LNCaP clone FGC (cell line): ENCODE results near the gene SMIM41.

Experiments
- DNase-seq: peaks from one replicate; pipeline ENCODE4 v3.0.0-alpha.2; 2011; ENCODE audit warnings: low read depth
- H3K4me3 ChIP-seq: 2 replicates; pipeline ENCODE4 v1.5.1; 2011; ENCODE audit warnings: mild to moderate bottlenecking, low read depth, low read length, control low read depth
- TF ChIP-seq, protein P1 (sequence below): IDR thresholded peaks from 2 replicates; pipeline ENCODE4 v1.5.1; 2012; ENCODE audit warnings: mild to moderate bottlenecking; ENCODE audit not compliant: control insufficient read depth, insufficient read depth; ENCODE audit errors: extremely low read depth

The SMIM41 gene

GRCh38 chr12:52050116-52050757 lies 29.3 kb upstream of the SMIM41 start:
- TF ChIP-seq, protein P1, sequence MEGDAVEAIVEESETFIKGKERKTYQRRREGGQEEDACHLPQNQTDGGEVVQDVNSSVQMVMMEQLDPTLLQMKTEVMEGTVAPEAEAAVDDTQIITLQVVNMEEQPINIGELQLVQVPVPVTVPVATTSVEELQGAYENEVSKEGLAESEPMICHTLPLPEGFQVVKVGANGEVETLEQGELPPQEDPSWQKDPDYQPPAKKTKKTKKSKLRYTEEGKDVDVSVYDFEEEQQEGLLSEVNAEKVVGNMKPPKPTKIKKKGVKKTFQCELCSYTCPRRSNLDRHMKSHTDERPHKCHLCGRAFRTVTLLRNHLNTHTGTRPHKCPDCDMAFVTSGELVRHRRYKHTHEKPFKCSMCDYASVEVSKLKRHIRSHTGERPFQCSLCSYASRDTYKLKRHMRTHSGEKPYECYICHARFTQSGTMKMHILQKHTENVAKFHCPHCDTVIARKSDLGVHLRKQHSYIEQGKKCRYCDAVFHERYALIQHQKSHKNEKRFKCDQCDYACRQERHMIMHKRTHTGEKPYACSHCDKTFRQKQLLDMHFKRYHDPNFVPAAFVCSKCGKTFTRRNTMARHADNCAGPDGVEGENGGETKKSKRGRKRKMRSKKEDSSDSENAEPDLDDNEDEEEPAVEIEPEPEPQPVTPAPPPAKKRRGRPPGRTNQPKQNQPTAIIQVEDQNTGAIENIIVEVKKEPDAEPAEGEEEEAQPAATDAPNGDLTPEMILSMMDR = no peak
- no peak for DNase-seq
- peak overlapping the region; percentile 83 for H3K4me3 ChIP-seq

DNA sequence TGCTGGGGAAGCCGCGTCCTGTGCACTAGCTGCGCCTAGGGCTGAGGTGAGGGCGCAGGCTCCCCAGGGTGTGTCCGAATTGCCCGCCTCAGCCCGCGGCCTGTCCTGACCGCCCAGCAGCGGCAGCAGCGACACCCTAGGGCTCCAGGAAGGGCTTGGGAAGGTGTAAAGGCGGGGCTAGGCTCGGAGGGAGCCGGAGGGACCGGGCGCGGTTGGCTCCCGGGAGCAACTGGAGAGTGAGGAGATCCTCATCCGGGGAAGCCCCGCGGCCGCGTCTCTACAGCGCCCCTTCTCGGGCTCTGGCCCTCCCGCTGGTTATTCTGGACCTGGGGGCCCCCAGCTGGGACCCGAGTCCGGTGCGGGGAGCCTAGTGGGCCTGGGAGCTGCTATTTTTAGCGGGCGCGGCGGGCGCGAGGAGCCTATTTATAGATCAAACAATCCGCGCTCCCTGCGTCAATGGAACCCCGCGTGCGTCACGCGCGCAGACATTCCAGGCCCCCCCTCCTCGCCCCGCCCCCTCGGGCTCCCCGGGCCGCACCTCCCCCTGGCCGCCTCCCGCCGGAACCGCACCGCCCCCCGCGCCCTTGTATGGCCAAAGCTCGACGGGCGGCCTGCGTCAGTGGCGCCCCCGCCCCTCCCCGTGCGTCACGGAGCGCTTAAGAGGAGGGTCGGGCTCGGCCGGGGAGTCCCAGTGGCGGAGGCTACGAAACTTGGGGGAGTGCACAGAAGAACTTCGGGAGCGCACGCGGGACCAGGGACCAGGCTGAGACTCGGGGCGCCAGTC lies 28.6 kb upstream of the SMIM41 start, which contains the start of gene NR4A1:
TSS of gene NR4A1 (plus strand) at position 685 of the 784 bp plus-strand sequence. CDS start 2,887 bp downstream, outside the sequence.
- peak; percentile 64 for DNase-seq
- peak within 1 kb of the TSS; percentile 83 for H3K4me3 ChIP-seq
- TF ChIP-seq, protein P1 = no peak

DNA sequence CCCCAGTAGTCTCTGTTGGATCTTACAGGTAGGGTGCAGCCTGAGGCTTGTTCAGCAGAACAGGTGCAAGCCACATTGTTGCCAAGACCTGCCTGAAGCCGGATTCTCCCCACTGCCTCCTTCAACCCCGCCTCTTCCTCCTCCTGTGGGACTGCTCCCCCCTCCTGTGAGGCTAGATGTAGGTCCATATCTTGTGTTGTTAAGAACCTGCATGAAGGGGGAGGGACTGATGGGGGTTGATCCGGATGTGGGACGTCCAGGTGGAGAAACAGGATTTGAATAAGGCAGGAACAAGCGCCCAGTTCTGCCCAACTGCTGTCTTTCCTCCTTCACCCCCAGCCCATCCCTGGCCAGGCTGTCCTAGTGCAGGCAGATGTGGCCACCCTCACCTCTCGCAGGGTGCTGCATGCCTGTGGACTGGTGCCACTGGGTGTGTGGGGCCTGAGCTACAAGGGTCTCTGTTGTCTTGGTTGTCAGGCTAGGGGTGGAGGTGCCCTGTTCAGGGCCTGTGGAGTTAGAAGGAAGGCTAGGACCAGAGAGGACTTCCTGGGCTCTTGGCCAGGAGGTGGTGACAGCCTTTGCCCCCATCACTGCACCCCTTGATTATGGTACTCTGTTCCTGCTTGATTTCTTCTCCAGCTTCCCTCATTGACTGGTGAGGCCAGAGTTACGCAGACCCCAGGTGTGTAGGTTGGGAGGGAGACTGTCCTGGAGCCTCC lies 26.9 kb upstream of the SMIM41 start:
- peak overlapping the region; percentile 83 for H3K4me3 ChIP-seq
- TF ChIP-seq, protein P1 = no peak

GRCh38 chr12:52053536-52054209 lies 25.8 kb upstream of the SMIM41 start:
- DNase-seq = no peak
- no peak overlapping the region for H3K4me3 ChIP-seq
- TF ChIP-seq, protein P1 = no peak

More for the DNA sequence above, 26.9 kb upstream of the SMIM41 start:
- DNase-seq = peak; percentile 90

- no peak overlapping the region for H3K4me3 ChIP-seq
- no peak for DNase-seq
- TF ChIP-seq, protein P1 = no peak
These were observed 25.2 kb upstream of the SMIM41 start for GRCh38 chr12:52054231-52054832.

- H3K4me3 ChIP-seq = no peak overlapping the region
- DNase-seq = no peak
- TF ChIP-seq, protein P1 = no peak
These were observed 24.4 kb upstream of the SMIM41 start for GRCh38 chr12:52054833-52055730.
